Trophoblast cell (in vitro differentiated cells and primary cell): ENCODE results near the gene CDH24.

Experiments used
- DNase-seq, 2 donors: peaks; one replicate each; pipeline ENCODE4 v3.0.0-alpha.2; 2016
- H2AFZ ChIP-seq: 2 replicates; pipeline ENCODE4 v1.6.1; 2013; ENCODE audit warnings: low read length, moderate library complexity, mild to moderate bottlenecking; ENCODE audit not compliant: insufficient read depth, poor library complexity
- H2AK5ac ChIP-seq: 2 replicates; pipeline ENCODE4 v1.6.1; 2013; ENCODE audit warnings: mild to moderate bottlenecking, low read length
- H2BK120ac ChIP-seq: 2 replicates; pipeline ENCODE4 v1.6.1; 2013; ENCODE audit warnings: low read length, mild to moderate bottlenecking, moderate library complexity; ENCODE audit not compliant: insufficient read depth, poor library complexity
- H2BK12ac ChIP-seq: 2 replicates; pipeline ENCODE4 v1.6.1; 2013; ENCODE audit warnings: mild to moderate bottlenecking, low read length, moderate library complexity
- H2BK5ac ChIP-seq: 2 replicates; pipeline ENCODE4 v1.6.1; 2013; ENCODE audit warnings: low read length, low read depth, moderate library complexity, mild to moderate bottlenecking; ENCODE audit not compliant: poor library complexity
- H3K14ac ChIP-seq: 2 replicates; pipeline ENCODE4 v1.6.1; 2013; ENCODE audit warnings: mild to moderate bottlenecking, low read length
- H3K18ac ChIP-seq: 2 replicates; pipeline ENCODE4 v1.6.1; 2013; ENCODE audit warnings: mild to moderate bottlenecking, low read length
- H3K23ac ChIP-seq: 2 replicates; pipeline ENCODE4 v1.6.1; 2013; ENCODE audit warnings: low read length
- H3K27ac ChIP-seq: 2 replicates; pipeline ENCODE4 v1.5.1; 2013; ENCODE audit warnings: low read depth, mild to moderate bottlenecking, inconsistent platforms, low read length, moderate library complexity
- H3K27me3 ChIP-seq: 2 replicates; pipeline ENCODE4 v1.6.1; 2013; ENCODE audit warnings: inconsistent platforms, mild to moderate bottlenecking, low read length, moderate library complexity; ENCODE audit not compliant: insufficient read depth
- H3K36me3 ChIP-seq, 2 experiments: 1 replicate in 1 of 2; 2 replicates in 1 of 2; pipeline ENCODE4 v1.6.1; 2013; ENCODE audit warnings: low read length in 2 of 2, mild to moderate bottlenecking in 2 of 2, moderate library complexity in 1 of 2; ENCODE audit not compliant: insufficient read depth in 2 of 2, control insufficient read depth in 1 of 2
- H3K4ac ChIP-seq: 2 replicates; pipeline ENCODE4 v1.6.1; 2013; ENCODE audit warnings: low read depth, mild to moderate bottlenecking, low read length, moderate library complexity
- H3K4me1 ChIP-seq, 2 experiments: 1 replicate in 1 of 2; 2 replicates in 1 of 2; pipeline ENCODE4 v1.6.1; 2013; ENCODE audit warnings: low read length in 2 of 2, mild to moderate bottlenecking in 2 of 2, moderate library complexity in 1 of 2; ENCODE audit not compliant: insufficient read depth in 2 of 2, control insufficient read depth in 1 of 2
- H3K4me2 ChIP-seq: 2 replicates; pipeline ENCODE4 v1.6.1; 2013; ENCODE audit warnings: inconsistent platforms, mild to moderate bottlenecking, low read length, moderate library complexity
- H3K4me3 ChIP-seq: 2 replicates; pipeline ENCODE4 v1.5.1; 2013; ENCODE audit warnings: mild to moderate bottlenecking, low read depth, low read length, inconsistent platforms
- H3K79me1 ChIP-seq: one replicate; pipeline ENCODE4 v1.6.1; 2013; ENCODE audit warnings: low read length
- H3K79me2 ChIP-seq: 2 replicates; pipeline ENCODE4 v1.6.1; 2013; ENCODE audit warnings: low read length, mild to moderate bottlenecking; ENCODE audit not compliant: control insufficient read depth, insufficient read depth, poor library complexity
- H3K9ac ChIP-seq: 2 replicates; pipeline ENCODE4 v1.6.1; 2013; ENCODE audit warnings: mild to moderate bottlenecking, low read length
- H3K9me3 ChIP-seq: 2 replicates; pipeline ENCODE4 v1.6.1; 2013; ENCODE audit warnings: low read depth, mild to moderate bottlenecking, control low read depth, inconsistent platforms, low read length; ENCODE audit not compliant: insufficient read depth
- H4K12ac ChIP-seq: 2 replicates; pipeline ENCODE4 v1.6.1; 2013; ENCODE audit warnings: low read depth, mild to moderate bottlenecking, low read length, moderate library complexity
- H4K8ac ChIP-seq: 2 replicates; pipeline ENCODE4 v1.6.1; 2013; ENCODE audit warnings: low read depth, mild to moderate bottlenecking, low read length, moderate library complexity
- H4K91ac ChIP-seq: one replicate; pipeline ENCODE4 v1.6.1; 2013; ENCODE audit warnings: low read depth, mild to moderate bottlenecking, low read length, moderate library complexity
- WGBS: extraction: QIAGEN DNeasy Blood & Tissue Kit; methylation state at CpG from one replicate; pipeline ENCODE4 v1.1.7; 2013; ENCODE audit warnings: missing lambda C conversion rate; ENCODE audit not compliant: insufficient read length, insufficient coverage; ENCODE audit errors: extremely low coverage; 5-methylcytosine and 5-hydroxymethylcytosine counted together

The CDH24 gene

DNA sequence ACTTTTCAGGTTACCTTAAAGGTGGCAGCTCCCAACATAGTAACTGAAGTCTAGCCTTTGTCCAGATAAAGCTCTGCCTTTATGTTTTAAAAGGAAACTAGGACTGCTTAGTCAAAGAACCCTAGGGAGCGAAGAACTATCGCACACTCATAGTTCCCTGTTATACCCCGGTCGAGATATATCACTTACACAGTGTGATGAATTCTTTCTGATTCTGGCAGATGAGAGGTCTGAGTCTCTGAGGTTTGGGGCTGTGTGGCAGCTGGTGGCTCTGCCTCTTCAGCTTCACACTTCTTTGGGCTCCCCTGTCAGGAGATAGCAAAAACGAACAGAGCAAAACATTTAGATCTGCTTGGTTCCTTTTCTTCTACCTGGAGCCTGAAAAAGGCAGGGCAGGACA lies 20.6 kb upstream of the CDH24 start:
- H3K14ac ChIP-seq: no peak overlapping the region
- peak overlapping the region; percentile 60 for H3K18ac ChIP-seq
- peak overlapping the region; percentile 88 for H2BK120ac ChIP-seq
- no peak overlapping the region for H4K12ac ChIP-seq
- H3K4ac ChIP-seq: no peak overlapping the region
- no peak overlapping the region for H3K23ac ChIP-seq
- H2BK5ac ChIP-seq: peak overlapping the region; percentile 93
- H3K27me3 ChIP-seq: no peaks in the 10 kb centered on the region
- H3K4me3 ChIP-seq: no peak overlapping the region
- no peak overlapping the region for H2AFZ ChIP-seq
- peak overlapping the region; percentile 66 for H4K8ac ChIP-seq
- no peak for DNase-seq
- no peaks in the 10 kb centered on the region for H3K9me3 ChIP-seq
- no CpG with 5 or more reads among the region's 5 CpGs for WGBS
- H3K27ac ChIP-seq: peak overlapping the region; percentile 85
- H3K79me1 ChIP-seq: peaks cover 8% of the 10 kb centered on the region
- H3K4me1 ChIP-seq: peaks cover 18% of the 10 kb centered on the region in 2 experiments
- H3K4me2 ChIP-seq: no peak overlapping the region
- peak overlapping the region; percentile 78 for H4K91ac ChIP-seq
- peaks cover 18 to 46% of the 10 kb centered on the region in 2 experiments for H3K36me3 ChIP-seq
- no peak overlapping the region for H3K9ac ChIP-seq
- peak overlapping the region; percentile 69 for H2AK5ac ChIP-seq
- peak overlapping the region; percentile 89 for H2BK12ac ChIP-seq
- H3K79me2 ChIP-seq: no peaks in the 10 kb centered on the region

- H2BK5ac ChIP-seq: no peak overlapping the region
- no peaks in the 10 kb centered on the region for H3K9me3 ChIP-seq
- H3K79me1 ChIP-seq: peaks cover 8% of the 10 kb centered on the region
- peaks cover 22 to 23% of the 10 kb centered on the region in 2 experiments for H3K4me1 ChIP-seq
- H3K27ac ChIP-seq: peak overlapping the region; percentile 41
- no peak overlapping the region for H2AK5ac ChIP-seq
- H3K23ac ChIP-seq: no peak overlapping the region
- no peak overlapping the region for H2AFZ ChIP-seq
- no peak overlapping the region for H4K8ac ChIP-seq
- no peak overlapping the region for H3K4me2 ChIP-seq
- peak overlapping the region; percentile 30 for H3K14ac ChIP-seq
- peak in 1 of 2 donors; percentile 71 for DNase-seq
- no peak overlapping the region for H4K91ac ChIP-seq
- no peak overlapping the region for H3K4me3 ChIP-seq
- H3K36me3 ChIP-seq: peaks cover 12 to 47% of the 10 kb centered on the region in 2 experiments
- no peak overlapping the region for H3K9ac ChIP-seq
- WGBS: no CpG with 5 or more reads among the region's 5 CpGs
- H3K4ac ChIP-seq: no peak overlapping the region
- H2BK120ac ChIP-seq: no peak overlapping the region
- no peak overlapping the region for H3K18ac ChIP-seq
- H3K79me2 ChIP-seq: no peaks in the 10 kb centered on the region
- H2BK12ac ChIP-seq: no peak overlapping the region
- no peak overlapping the region for H4K12ac ChIP-seq
- no peaks in the 10 kb centered on the region for H3K27me3 ChIP-seq
These were observed 19.6 kb upstream of the CDH24 start for GRCh38 chr14:23076785-23077408.

DNA sequence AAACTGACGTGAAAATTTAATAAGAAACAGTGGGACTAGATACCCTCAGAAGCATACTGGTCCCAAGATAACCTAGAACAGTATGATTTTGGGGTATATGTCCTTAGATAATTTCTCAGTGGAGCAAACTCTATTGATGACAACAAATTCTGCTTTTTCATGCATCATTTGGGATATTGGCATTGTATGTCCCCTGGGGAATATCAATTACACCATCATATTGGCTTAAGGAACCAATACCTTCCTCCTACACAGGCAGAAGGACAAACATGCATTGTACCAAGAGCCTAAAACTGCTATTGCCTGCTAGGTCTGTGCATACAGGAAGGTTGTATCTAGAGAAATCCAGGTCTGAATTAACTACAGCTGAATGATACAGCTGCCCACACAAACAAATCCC lies 17.6 kb upstream of the CDH24 start:
- no peak overlapping the region for H3K23ac ChIP-seq
- peaks cover 8% of the 10 kb centered on the region for H3K79me2 ChIP-seq
- H3K18ac ChIP-seq: no peak overlapping the region
- H3K27me3 ChIP-seq: no peaks in the 10 kb centered on the region
- H2AK5ac ChIP-seq: no peak overlapping the region
- no peak overlapping the region for H2AFZ ChIP-seq
- H3K4me2 ChIP-seq: no peak overlapping the region
- H3K27ac ChIP-seq: no peak overlapping the region
- no peak overlapping the region for H3K4me3 ChIP-seq
- H4K12ac ChIP-seq: no peak overlapping the region
- no peak overlapping the region for H2BK5ac ChIP-seq
- H3K14ac ChIP-seq: no peak overlapping the region
- H2BK12ac ChIP-seq: no peak overlapping the region
- H3K4ac ChIP-seq: no peak overlapping the region
- no peak for DNase-seq
- H3K4me1 ChIP-seq: peaks cover 22 to 23% of the 10 kb centered on the region in 2 experiments
- H3K9me3 ChIP-seq: no peaks in the 10 kb centered on the region
- no peak overlapping the region for H3K9ac ChIP-seq
- H4K91ac ChIP-seq: no peak overlapping the region
- H2BK120ac ChIP-seq: no peak overlapping the region
- peaks cover 18% of the 10 kb centered on the region for H3K79me1 ChIP-seq
- no CpG with 5 or more reads among the region's 1 CpG for WGBS
- no peak overlapping the region for H4K8ac ChIP-seq
- H3K36me3 ChIP-seq: peaks cover 7 to 36% of the 10 kb centered on the region in 2 experiments

GRCh38 chr14:23071921-23072539 lies 14.7 kb upstream of the CDH24 start:
- H2BK12ac ChIP-seq: no peak overlapping the region
- H3K79me2 ChIP-seq: peaks cover 14% of the 10 kb centered on the region
- no peaks in the 10 kb centered on the region for H3K27me3 ChIP-seq
- peaks cover 21 to 22% of the 10 kb centered on the region in 2 experiments for H3K4me1 ChIP-seq
- no CpG with 5 or more reads among the region's 5 CpGs for WGBS
- no peak overlapping the region for H3K14ac ChIP-seq
- no peak overlapping the region for H4K8ac ChIP-seq
- peak overlapping the region; percentile 29 for H4K91ac ChIP-seq
- H3K4ac ChIP-seq: no peak overlapping the region
- no peak overlapping the region for H3K18ac ChIP-seq
- H3K4me3 ChIP-seq: no peak overlapping the region
- peak; percentile 54 to 69 for DNase-seq
- H4K12ac ChIP-seq: no peak overlapping the region
- H3K4me2 ChIP-seq: peak overlapping the region; percentile 56
- no peaks in the 10 kb centered on the region for H3K9me3 ChIP-seq
- no peak overlapping the region for H3K9ac ChIP-seq
- peaks cover 19 to 44% of the 10 kb centered on the region in 2 experiments for H3K36me3 ChIP-seq
- no peak overlapping the region for H2AFZ ChIP-seq
- no peak overlapping the region for H3K23ac ChIP-seq
- H3K79me1 ChIP-seq: peaks cover 13% of the 10 kb centered on the region
- no peak overlapping the region for H2BK120ac ChIP-seq
- H2AK5ac ChIP-seq: no peak overlapping the region
- no peak overlapping the region for H2BK5ac ChIP-seq
- H3K27ac ChIP-seq: peak overlapping the region; percentile 54
